Right hindlimb (tissue), 1 donor: ENCODE data around the gene SYN1.
"Not testable (repeated sequence)": the region's sequence is repeated elsewhere in the genome, so short reads cannot be mapped to it uniquely, and the experiment has no call there.

ENCODE experiments used
- DNase-seq: peaks from one replicate; pipeline ENCODE4 v3.0.0-alpha.2; 2018

The SYN1 gene

GRCh38 chrX:47633689-47634590 is 14.3 kb upstream of the SYN1 start:
- DNase-seq: no peak

GRCh38 chrX:47632666-47633065 is 13.0 kb upstream of the SYN1 start:
- DNase-seq: no peak

GRCh38 chrX:47631676-47632075 is 12.0 kb upstream of the SYN1 start:
- DNase-seq: no peak

GRCh38 chrX:47629419-47630200 is 10.0 kb upstream of the SYN1 start, which contains the start of gene CFP:
TSS of gene CFP (minus strand) at chrX:47629930. CDS start at chrX:47629844, 86 bp downstream.
- DNase-seq: no peak

GRCh38 chrX:47628982-47629381 is 9.3 kb upstream of the SYN1 start:
- no peak for DNase-seq

GRCh38 chrX:47625365-47625764 is 5.7 kb upstream of the SYN1 start:
- DNase-seq: no peak

GRCh38 chrX:47623540-47624027 is 3.9 kb upstream of the SYN1 start:
- DNase-seq: peak; percentile 77

- DNase-seq: no peak
Observed at GRCh38 chrX:47621851-47622250, 2.2 kb upstream of the SYN1 start.

- DNase-seq: no peak
Observed at GRCh38 chrX:47620303-47620685, 637 bp upstream of the SYN1 start.

GRCh38 chrX:47618923-47619485 is 653 bp downstream of the SYN1 start:
- no peak for DNase-seq

GRCh38 chrX:47614618-47615017 is 5.0 kb downstream of the SYN1 start:
- DNase-seq: no peak

- no peak for DNase-seq
Observed at GRCh38 chrX:47613082-47613481, 6.6 kb downstream of the SYN1 start.

- DNase-seq: no peak
Observed at GRCh38 chrX:47612418-47612817, 7.2 kb downstream of the SYN1 start.

- DNase-seq: no peak
Observed at GRCh38 chrX:47611926-47612325, 7.7 kb downstream of the SYN1 start.

GRCh38 chrX:47611489-47611888 is 8.2 kb downstream of the SYN1 start:
- DNase-seq: no peak

GRCh38 chrX:47610511-47610910 is 9.1 kb downstream of the SYN1 start:
- DNase-seq: no peak

GRCh38 chrX:47608130-47608810 is 11.4 kb downstream of the SYN1 start:
- no peak for DNase-seq

GRCh38 chrX:47607091-47607490 is 12.6 kb downstream of the SYN1 start:
- DNase-seq: no peak

GRCh38 chrX:47605024-47605423 is 14.6 kb downstream of the SYN1 start:
- DNase-seq: no peak

- not testable (repeated sequence) for DNase-seq
Observed at GRCh38 chrX:47603125-47603524, 16.5 kb downstream of the SYN1 start.

GRCh38 chrX:47597222-47597621 is 22.4 kb downstream of the SYN1 start:
- DNase-seq: no peak

GRCh38 chrX:47596256-47596655 is 23.4 kb downstream of the SYN1 start:
- no peak for DNase-seq

GRCh38 chrX:47595716-47596251 is 23.9 kb downstream of the SYN1 start:
- DNase-seq: no peak
